GM21423 (cell line): Measurements from ENCODE around the gene FBXL12.
"Not testable (repeated sequence)": the region's sequence is repeated elsewhere in the genome, so short reads cannot be mapped to it uniquely, and the experiment has no call there.

Experiments used
- ATAC-seq: cut with Tn5 transposase; IDR thresholded peaks from one replicate; pipeline ENCODE4 v1.9.1; 2021; ENCODE audit warnings: mild to moderate bottlenecking, moderate library complexity; ENCODE audit not compliant: unreplicated experiment

Gene FBXL12

GRCh38 chr19:9818734-9819595 is at the start of gene FBXL12:
FBXL12 (minus strand) TSS chr19:9819079; CDS start chr19:9818813, 266 bp downstream.
- ATAC-seq, result peak; percentile 89

GRCh38 chr19:9865732-9866501 is 47.0 kb upstream of the FBXL12 start:
- no peak for ATAC-seq

GRCh38 chr19:9863759-9864158 is 44.9 kb upstream of the FBXL12 start:
- no peak for ATAC-seq

GRCh38 chr19:9862938-9863337 is 44.1 kb upstream of the FBXL12 start:
- no peak for ATAC-seq

GRCh38 chr19:9861503-9861902 is 42.6 kb upstream of the FBXL12 start:
- no peak for ATAC-seq

GRCh38 chr19:9860407-9860806 is 41.5 kb upstream of the FBXL12 start:
- ATAC-seq, result no peak

- ATAC-seq, result no peak
Observed at GRCh38 chr19:9858766-9859165, 39.9 kb upstream of the FBXL12 start.

GRCh38 chr19:9857920-9858746 is 39.3 kb upstream of the FBXL12 start:
- no peak for ATAC-seq

GRCh38 chr19:9857076-9857721 is 38.3 kb upstream of the FBXL12 start:
- no peak for ATAC-seq

- ATAC-seq, result no peak
Observed at GRCh38 chr19:9856609-9857008, 37.7 kb upstream of the FBXL12 start.

GRCh38 chr19:9854282-9854846 is 35.5 kb upstream of the FBXL12 start:
- no peak for ATAC-seq

GRCh38 chr19:9850235-9850959 is 31.5 kb upstream of the FBXL12 start:
- no peak for ATAC-seq

- ATAC-seq, result no peak
Observed at GRCh38 chr19:9849791-9850190, 30.9 kb upstream of the FBXL12 start.

GRCh38 chr19:9848762-9849161 is 29.9 kb upstream of the FBXL12 start:
- ATAC-seq, result no peak

- no peak for ATAC-seq
Observed at GRCh38 chr19:9848060-9848459, 29.2 kb upstream of the FBXL12 start.

- no peak for ATAC-seq
Observed at GRCh38 chr19:9847087-9847671, 28.3 kb upstream of the FBXL12 start.

- ATAC-seq, result not testable (repeated sequence)
Observed at GRCh38 chr19:9843626-9844273, 24.9 kb upstream of the FBXL12 start.

- ATAC-seq, result no peak
Observed at GRCh38 chr19:9842834-9843625, 24.2 kb upstream of the FBXL12 start.
